GM12878 (cell line): ENCODE results near the gene LMF2. TPM values are rescaled to one million over a fixed set of nuclear protein-coding genes. Genes with fewer than 3 reads are reported as not detected.

ENCODE experiments used
- ATAC-seq: fragments of 200-7000 bp; cut with Tn5 transposase; 3 replicates; pipeline ENCODE4 v1.9.1; 2020; ENCODE audit warnings: mild to moderate bottlenecking, moderate library complexity
- BruUV-seq: library from RNA; stranded (reverse); fragments of 400-500 nt; replicated peaks from 2 replicates; lab custom pipeline; 2021; lab: Mats Ljungman, UMichigan
- CTCF ChIA-PET: fragments of 300-600 bp; sonication (Branson Sonifier 250); formaldehyde crosslinking; extraction: SDS; loops from one replicate; lab custom pipeline; 2021; ENCODE audit warnings: inconsistent platforms; lab: Yijun Ruan, JAX
- POLR2A ChIA-PET: fragments of 350-600 bp; formaldehyde crosslinking; extraction: SDS; loops from one replicate; lab custom pipeline; 2021; ENCODE audit warnings: inconsistent platforms; lab: Charles Lee
- RAD21 ChIA-PET: fragments of 300-600 bp; sonication (Branson Sonifier 250); formaldehyde crosslinking; loops from one replicate; lab custom pipeline; 2023; ENCODE audit warnings: antibody characterized with exemption; ENCODE audit not compliant: unreplicated experiment; lab: Charles Lee
- SMC1A ChIA-PET: fragments of 300-600 bp; sonication (Branson Sonifier 250); formaldehyde crosslinking; loops from one replicate; lab custom pipeline; 2023; ENCODE audit not compliant: unreplicated experiment, uncharacterized antibody; lab: Charles Lee
- DNase-seq: peaks from one replicate; pipeline ENCODE4 v3.0.0-alpha.2; 2011; ENCODE audit warnings: low read depth, low spot score
- FAIRE-seq: peaks from 3 replicates; lab custom pipeline; 2011; peaks lifted over from hg19 to GRCh38; lab: Jason Lieb, UNC
- H2AFZ ChIP-seq: 2 replicates; pipeline ENCODE4 v1.6.0; 2011; ENCODE audit warnings: low read depth, low read length, control low read depth; ENCODE audit not compliant: control insufficient read depth
- H3K27ac ChIP-seq: 2 replicates; pipeline ENCODE4 v1.5.1; 2011; ENCODE audit warnings: control low read depth; ENCODE audit not compliant: control insufficient read depth, insufficient read depth
- H3K27me3 ChIP-seq, 2 experiments: replicated peaks in 1 of 2; 2 replicates each; pipeline versions ENCODE4 v1.6.0 to v1.6.1; 2011; ENCODE audit warnings: low read length in 1 of 2; ENCODE audit not compliant: control insufficient read depth in 2 of 2, insufficient read depth in 2 of 2
- H3K36me3 ChIP-seq, 2 experiments: 2 replicates each; pipeline ENCODE4 v1.5.1; 2011; ENCODE audit warnings: low read length in 1 of 2; ENCODE audit not compliant: control insufficient read depth in 2 of 2, insufficient read depth in 2 of 2
- H3K4me1 ChIP-seq: 2 replicates; pipeline ENCODE4 v1.6.1; 2011; ENCODE audit warnings: mild to moderate bottlenecking, low read length, moderate library complexity, mixed read lengths; ENCODE audit not compliant: control insufficient read depth, insufficient read depth
- H3K4me2 ChIP-seq: 2 replicates; pipeline ENCODE4 v1.6.0; 2011; ENCODE audit warnings: control low read depth; ENCODE audit not compliant: control insufficient read depth, insufficient read depth
- H3K4me3 ChIP-seq: fragments of 200-600 bp; sonication (generic); 2 replicates; pipeline ENCODE4 v1.5.1; 2016
- H3K79me2 ChIP-seq: 2 replicates; pipeline ENCODE4 v1.6.0; 2011; ENCODE audit warnings: low read length; ENCODE audit not compliant: control insufficient read depth, insufficient read depth
- H3K9ac ChIP-seq: 2 replicates; pipeline ENCODE4 v1.8.0; 2011; ENCODE audit warnings: low read length, control low read depth, mixed read lengths; ENCODE audit not compliant: control insufficient read depth, insufficient read depth
- H3K9me3 ChIP-seq: replicated peaks from 3 replicates; pipeline ENCODE4 v1.5.1; 2011; ENCODE audit warnings: mild to moderate bottlenecking, low read length; ENCODE audit not compliant: control insufficient read depth, insufficient read depth
- H4K20me1 ChIP-seq: 2 replicates; pipeline ENCODE4 v1.6.0; 2011; ENCODE audit not compliant: control insufficient read depth, insufficient read depth
- CBX3 ChIP-seq: fragments of 200-600 bp; sonication (generic); IDR thresholded peaks from 2 replicates; pipeline ENCODE4 v1.6.1; 2016; ENCODE audit warnings: low read depth, borderline replicate concordance
- KDM1A ChIP-seq: fragments of 200-600 bp; sonication (generic); IDR thresholded peaks from 2 replicates; pipeline ENCODE4 v1.6.1; 2016; ENCODE audit warnings: borderline replicate concordance
- POLR2A ChIP-seq: IDR thresholded peaks from 2 replicates; pipeline ENCODE4 v1.6.1; 2011; ENCODE audit warnings: low read depth, mild to moderate bottlenecking, low read length
- RAD21 ChIP-seq: IDR thresholded peaks from 2 replicates; pipeline ENCODE4 v1.6.1; 2011; ENCODE audit warnings: mild to moderate bottlenecking, low read depth, low read length, moderate library complexity; ENCODE audit not compliant: insufficient read depth
- SIN3A ChIP-seq: IDR thresholded peaks from 2 replicates; pipeline ENCODE4 v1.6.1; 2012; ENCODE audit warnings: low read depth, low read length, improper control_type of control experiment
- SMARCA5 ChIP-seq: fragments of 450-650 bp; IDR thresholded peaks from 2 replicates; pipeline ENCODE4 v1.6.1; 2017; ENCODE audit warnings: mild to moderate bottlenecking
- SMC3 ChIP-seq: IDR thresholded peaks from 2 replicates; pipeline ENCODE4 v1.6.1; 2011; ENCODE audit warnings: low read length, improper control_type of control experiment, borderline replicate concordance
- SP1 ChIP-seq: IDR thresholded peaks from one replicate; pipeline ENCODE4 v1.6.1; 2011; ENCODE audit warnings: low read depth, low read length
- WGBS: methylation state at CpG from one replicate; pipeline ENCODE4 v1.1.6; 2016; ENCODE audit warnings: low lambda C conversion rate; ENCODE audit not compliant: insufficient replicate concordance, insufficient coverage; ENCODE audit errors: missing lambda C conversion rate; 5-methylcytosine and 5-hydroxymethylcytosine counted together
- in situ Hi-C: fragments of 300-500 bp; cut with MboI; formaldehyde crosslinking; loops from 9 replicates; pipeline ENCODE4 v1.14.3; 2018; ENCODE audit warnings: mixed read lengths
- intact Hi-C: fragments of 100-400 bp; cut with micrococcal nuclease; formaldehyde crosslinking; loops from one replicate; pipeline ENCODE4 v1.14.2; 2022; ENCODE audit not compliant: unreplicated experiment
- polyA plus RNA-seq, 11 experiments: library from polyadenylated mRNA; depleted of rRNA in 4 of 11; unstranded in 6 of 11; stranded (reverse) in 5 of 11; fragments of >200 nt; fragmentation: Nextera tagmentation in 4 of 11; fragmentation: Illumina TruSeq in 1 of 11; extraction: Ambion mirVana in 4 of 11; extraction: Trizol in 1 of 11; gene quantifications; 1 replicate in 1 of 11; 2 replicates in 10 of 11; pipeline versions ENCODE4 v1.2.1 to v1.2.3, GENCODE V29; 2011 to 2016; ENCODE audit warnings: inconsistent platforms in 2 of 11, missing spikeins in 2 of 11, low read depth in 1 of 11
- total RNA-seq, 4 experiments: library from RNA; depleted of rRNA in 3 of 4; stranded (reverse); fragments of >200 nt in 3 of 4; fragmentation: Illumina TruSeq in 1 of 4; extraction: Trizol in 1 of 4; gene quantifications; 2 replicates each; pipeline versions ENCODE4 v1.2.1 to v1.2.3, GENCODE V29; 2013 to 2021
- TF ChIP-seq, protein P1 (sequence below): IDR thresholded peaks from 2 replicates; pipeline ENCODE4 v1.6.1; 2012; ENCODE audit warnings: low read depth, low read length, improper control_type of control experiment
- TF ChIP-seq, protein P2 (sequence below): fragments of 450-650 bp; IDR thresholded peaks from 2 replicates; pipeline ENCODE4 v1.6.1; 2016; ENCODE audit warnings: mild to moderate bottlenecking
- TF ChIP-seq, protein P3 (sequence below), 3 experiments: IDR thresholded peaks in 2 of 3; conservative IDR thresholded peaks in 1 of 3; 2 replicates each; pipeline ENCODE4 v1.5.1; 2011; ENCODE audit warnings: low read depth in 3 of 3, low read length in 3 of 3, mild to moderate bottlenecking in 3 of 3, control low read depth in 2 of 3, moderate library complexity in 2 of 3, inconsistent platforms in 1 of 3, mixed read lengths in 1 of 3; ENCODE audit not compliant: control insufficient read depth in 2 of 3, insufficient read depth in 1 of 3; ENCODE audit errors: extremely low read depth in 1 of 3

Gene LMF2
- total and polyA plus RNA-seq, 10 of the 15 experiments (the other 5 are each of a cell fraction or from before 2014, with no cell fraction given) = 0.08 to 57.5 (median 21.2) TPM

DNA sequence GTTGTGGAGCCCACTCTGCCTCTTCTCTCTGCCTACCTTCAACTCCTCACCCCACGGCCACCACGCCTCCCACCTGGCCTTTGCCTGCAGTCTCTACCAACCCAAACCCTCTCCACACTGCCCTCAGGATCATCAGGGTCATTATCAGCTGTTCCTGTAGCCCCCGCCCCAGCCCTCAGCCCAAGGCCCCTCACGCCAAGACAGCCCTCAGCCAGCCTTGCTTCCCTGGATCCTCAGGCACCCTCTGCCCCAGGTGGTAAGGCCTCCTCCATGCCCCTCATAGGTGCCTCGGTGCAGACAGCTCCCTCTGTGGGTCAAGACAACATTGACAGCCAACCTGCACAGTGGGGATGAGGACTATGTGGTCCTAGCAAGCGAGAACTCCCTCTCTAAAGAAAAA lies 34.4 kb downstream of the LMF2 start:
- no peaks in the 10 kb centered on the region for H4K20me1 ChIP-seq
- peak overlapping the region; percentile 99 for H3K4me2 ChIP-seq
- peak overlapping the region; percentile 96 for H3K4me3 ChIP-seq
- SMC1A ChIA-PET = interaction anchor here (1.4 to 1.6 kb wide), 2 partner anchors 24 to 53 kb away, joined by 5 read pairs; partner anchors contain the start of gene SCO2
- ATAC-seq = peak; percentile 54
- TF ChIP-seq POLR2A (0 out of 2 replicates have a peak, but pooled peaks have one; percentile 37), SP1 (no peak), SIN3A (0 out of 2 replicates have a peak, but pooled peaks have one; percentile 21), RAD21 (peak; percentile 41), SMARCA5 (peak; percentile 55; the same call in 1 of the 2 replicates), KDM1A (no peak), SMC3 (peak; percentile 33; the same call in 1 of the 2 replicates), CBX3 (no peak)
- TF ChIP-seq, protein P1, sequence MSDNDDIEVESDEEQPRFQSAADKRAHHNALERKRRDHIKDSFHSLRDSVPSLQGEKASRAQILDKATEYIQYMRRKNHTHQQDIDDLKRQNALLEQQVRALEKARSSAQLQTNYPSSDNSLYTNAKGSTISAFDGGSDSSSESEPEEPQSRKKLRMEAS = no peak
- TF ChIP-seq, protein P2, sequence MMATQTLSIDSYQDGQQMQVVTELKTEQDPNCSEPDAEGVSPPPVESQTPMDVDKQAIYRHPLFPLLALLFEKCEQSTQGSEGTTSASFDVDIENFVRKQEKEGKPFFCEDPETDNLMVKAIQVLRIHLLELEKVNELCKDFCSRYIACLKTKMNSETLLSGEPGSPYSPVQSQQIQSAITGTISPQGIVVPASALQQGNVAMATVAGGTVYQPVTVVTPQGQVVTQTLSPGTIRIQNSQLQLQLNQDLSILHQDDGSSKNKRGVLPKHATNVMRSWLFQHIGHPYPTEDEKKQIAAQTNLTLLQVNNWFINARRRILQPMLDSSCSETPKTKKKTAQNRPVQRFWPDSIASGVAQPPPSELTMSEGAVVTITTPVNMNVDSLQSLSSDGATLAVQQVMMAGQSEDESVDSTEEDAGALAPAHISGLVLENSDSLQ = peak; percentile 8; the same call in 1 of the 2 replicates
- TF ChIP-seq, protein P3, sequence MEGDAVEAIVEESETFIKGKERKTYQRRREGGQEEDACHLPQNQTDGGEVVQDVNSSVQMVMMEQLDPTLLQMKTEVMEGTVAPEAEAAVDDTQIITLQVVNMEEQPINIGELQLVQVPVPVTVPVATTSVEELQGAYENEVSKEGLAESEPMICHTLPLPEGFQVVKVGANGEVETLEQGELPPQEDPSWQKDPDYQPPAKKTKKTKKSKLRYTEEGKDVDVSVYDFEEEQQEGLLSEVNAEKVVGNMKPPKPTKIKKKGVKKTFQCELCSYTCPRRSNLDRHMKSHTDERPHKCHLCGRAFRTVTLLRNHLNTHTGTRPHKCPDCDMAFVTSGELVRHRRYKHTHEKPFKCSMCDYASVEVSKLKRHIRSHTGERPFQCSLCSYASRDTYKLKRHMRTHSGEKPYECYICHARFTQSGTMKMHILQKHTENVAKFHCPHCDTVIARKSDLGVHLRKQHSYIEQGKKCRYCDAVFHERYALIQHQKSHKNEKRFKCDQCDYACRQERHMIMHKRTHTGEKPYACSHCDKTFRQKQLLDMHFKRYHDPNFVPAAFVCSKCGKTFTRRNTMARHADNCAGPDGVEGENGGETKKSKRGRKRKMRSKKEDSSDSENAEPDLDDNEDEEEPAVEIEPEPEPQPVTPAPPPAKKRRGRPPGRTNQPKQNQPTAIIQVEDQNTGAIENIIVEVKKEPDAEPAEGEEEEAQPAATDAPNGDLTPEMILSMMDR (IDR thresholded peaks at IDR 0.05 in 2 of 3, conservative IDR thresholded peaks at IDR 0.05 in 1 of 3; ENCODE audit: control insufficient read depth in 2 of 3, extremely low read depth in 1 of 3, insufficient read depth in 1 of 3, low read depth in 3 of 3, low read length in 3 of 3) = peak; percentile 51 to 74 (median 62)
- TF ChIP-seq, all 136 proteins: peak for 7
- peaks cover 55% of the 10 kb centered on the region for H3K79me2 ChIP-seq
- H3K36me3 ChIP-seq = peaks cover 1 to 4% of the 10 kb centered on the region in 2 experiments; a peak in 2 of 4 replicates
- BruUV-seq = no TSS peak
- no peak overlapping the region for H2AFZ ChIP-seq
- no peaks in the 10 kb centered on the region for H3K27me3 ChIP-seq
- H3K4me1 ChIP-seq = peaks cover 54% of the 10 kb centered on the region
- FAIRE-seq (no peak), DNase-seq (no peak)
- WGBS = 47% methylated on average over 6 of the region's 6 CpGs
- in situ Hi-C loops = no loop called here
- intact Hi-C loops = loop anchor here (10.0 kb wide), 1 partner anchor 228 kb away; the partner anchor contains the start of gene TUBGCP6
- ChIA-PET RAD21 (interaction anchor here (0.9 to 2.3 kb wide), 6 partner anchors 20 to 218 kb away, joined by 3 to 11 read pairs (median 6); partner anchors contain the start of genes LMF2 and SCO2), POLR2A (interaction anchor here (1.0 to 2.2 kb wide), 3 partner anchors 29 to 148 kb away, joined by 3 to 6 read pairs (median 3); partner anchors contain the start of gene SCO2), CTCF (interaction anchor here (0.7 to 2.9 kb wide), 13 partner anchors 20 to 255 kb away, joined by 3 to 16 read pairs (median 6); partner anchors contain the start of genes HDAC10, LMF2, NCAPH2 and SCO2)
- H3K27ac ChIP-seq = no peak overlapping the region
- H3K9me3 ChIP-seq = no peaks in the 10 kb centered on the region
- no peak overlapping the region for H3K9ac ChIP-seq
